ENCODE measurements around the gene NOX5. TPM values are rescaled to one million over a fixed set of nuclear protein-coding genes. Genes with fewer than 3 reads are reported as not detected.

NOX5 gene
- total and polyA plus RNA-seq, 10 of the 15 experiments (the other 5 are each of a cell fraction or from before 2014, with no cell fraction given) = not detected

DNA sequence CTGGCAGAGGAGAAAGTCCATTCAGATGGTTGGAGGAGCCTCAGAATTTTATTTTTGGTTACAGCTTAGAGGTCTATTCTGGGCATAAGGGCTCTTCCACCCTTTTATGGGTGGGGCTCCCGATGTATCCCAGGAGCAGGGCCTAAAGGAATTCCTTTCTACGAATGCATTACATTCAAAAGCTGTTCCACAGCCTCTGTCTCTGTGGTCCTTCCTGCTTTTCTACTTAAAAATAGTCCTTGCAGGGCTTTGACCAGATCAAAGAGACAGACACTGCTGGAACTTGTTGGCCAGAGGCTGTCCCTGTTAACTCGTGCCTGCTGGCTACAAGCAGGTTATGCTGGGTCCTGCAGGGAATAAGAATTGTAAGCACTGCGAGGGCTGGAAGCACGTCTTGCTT lies 14.4 kb upstream of the NOX5 start (continued):
- TF ChIP-seq TCF3 (IDR thresholded peaks at IDR 0.05; ENCODE audit: borderline replicate concordance, insufficient read depth, low read depth, low read length) = no peak
- no peak for TF ChIP-seq MXI1 (IDR thresholded peaks at IDR 0.05; ENCODE audit: low read depth, low read length)
- no peak for TF ChIP-seq TAF1 (IDR thresholded peaks at IDR 0.05; ENCODE audit: borderline replicate concordance, low read depth, low read length)
- TF ChIP-seq ZNF207 (IDR thresholded peaks at IDR 0.05; ENCODE audit: borderline replicate concordance) = no peak

DNA sequence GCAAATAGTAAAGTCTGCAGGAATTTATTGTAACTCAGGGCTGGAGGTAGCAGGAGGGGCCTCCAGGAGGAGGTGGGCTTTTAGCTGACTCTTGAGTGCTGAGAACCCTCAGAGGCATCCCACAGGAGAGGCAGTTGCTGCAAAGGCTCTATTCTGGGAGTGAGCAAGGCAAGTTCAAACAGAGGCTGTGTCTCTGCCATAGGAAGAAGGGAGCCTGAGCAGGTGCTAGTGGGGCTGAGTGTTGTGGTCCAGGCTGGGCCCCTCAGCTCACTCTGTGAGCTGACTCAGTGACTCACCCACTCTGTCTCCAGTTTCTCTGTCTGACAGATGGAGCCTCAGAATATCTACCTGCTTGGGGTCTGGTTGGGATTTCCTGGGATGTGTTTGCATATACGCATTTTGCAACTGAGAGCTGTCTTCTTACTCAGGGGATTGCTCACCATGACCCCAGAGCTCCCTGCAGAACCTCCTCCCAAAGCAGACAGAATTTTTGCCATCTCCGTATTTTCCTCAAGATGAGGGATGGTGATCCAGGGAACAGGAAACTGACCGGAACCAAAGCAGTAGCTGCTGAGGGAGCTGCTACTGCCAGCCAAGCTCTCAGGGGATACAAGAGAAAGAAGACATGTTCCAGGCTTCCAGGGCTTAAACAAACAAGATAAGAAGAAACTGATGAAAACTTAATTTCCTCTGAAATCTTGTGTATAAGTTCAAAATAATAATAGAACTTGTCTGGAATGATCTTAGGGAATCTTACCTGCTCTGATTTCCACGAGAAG lies 13.6 kb upstream of the NOX5 start:
- H4K20me1 ChIP-seq (ENCODE audit: control insufficient read depth, insufficient read depth) = no peaks in the 10 kb centered on the region
- no TSS peak for BruUV-seq (replicated peaks)
- H3K4me1 ChIP-seq (ENCODE audit: control insufficient read depth, insufficient read depth, low read length) = no peaks in the 10 kb centered on the region
- no peak for TF ChIP-seq IRF5 (IDR thresholded peaks at IDR 0.05; ENCODE audit: borderline replicate concordance)
- DNase-seq (ENCODE audit: low read depth, low spot score) = no peak
- CTCF ChIA-PET = no interaction called here
- RAD21 ChIA-PET (ENCODE audit: unreplicated experiment) = no interaction called here
- no peak for ATAC-seq
- WGBS (ENCODE audit: insufficient coverage, insufficient replicate concordance, low lambda C conversion rate, missing lambda C conversion rate) = 1% methylated on average over 4 of the region's 4 CpGs
- no peaks in the 10 kb centered on the region for H3K36me3 ChIP-seq (ENCODE audit: control insufficient read depth in 2 of 2, insufficient read depth in 2 of 2, low read length in 1 of 2)
- no peaks in the 10 kb centered on the region for H3K9me3 ChIP-seq (replicated peaks; ENCODE audit: control insufficient read depth, insufficient read depth, low read length)
- intact Hi-C loops (cut with micrococcal nuclease; ENCODE audit: unreplicated experiment) = no loop called here
- H3K27ac ChIP-seq (ENCODE audit: control insufficient read depth, insufficient read depth) = no peak overlapping the region
- POLR2A ChIA-PET = no interaction called here
- H3K27me3 ChIP-seq (replicated peaks in 1 of 2; ENCODE audit: control insufficient read depth in 2 of 2, insufficient read depth in 2 of 2, low read length in 1 of 2) = 0 out of 4 replicates have a peak, but pooled peaks cover 0 to 1% of the 10 kb centered on the region in 2 experiments
- H3K4me3 ChIP-seq = no peak overlapping the region
- SMC1A ChIA-PET (ENCODE audit: uncharacterized antibody, unreplicated experiment) = no interaction called here
- H3K9ac ChIP-seq (ENCODE audit: control insufficient read depth, insufficient read depth, low read length) = no peak overlapping the region
- no peak overlapping the region for H2AFZ ChIP-seq (ENCODE audit: control insufficient read depth, low read depth, low read length)
- no peak for FAIRE-seq
- in situ Hi-C loops (cut with MboI) = no loop called here
- no peaks in the 10 kb centered on the region for H3K79me2 ChIP-seq (ENCODE audit: control insufficient read depth, insufficient read depth, low read length)
- H3K4me2 ChIP-seq (ENCODE audit: control insufficient read depth, insufficient read depth) = no peak overlapping the region
